ENCODE results near the gene CBLC.

The CBLC gene

GRCh38 chr19:44813070-44813840 lies 35.6 kb downstream of the CBLC start:
- no peaks in the 10 kb centered on the region for H3K36me3 ChIP-seq (ENCODE audit: insufficient read depth, low read length)
- H3K79me2 ChIP-seq (ENCODE audit: insufficient read depth, low read length) = no peaks in the 10 kb centered on the region
- H3K27ac ChIP-seq (ENCODE audit: low read length) = no peak overlapping the region
- ATAC-seq (ENCODE audit: insufficient read depth, low read depth) = no peak
- no peak overlapping the region for H3K4me3 ChIP-seq (ENCODE audit: low read depth in 1 of 2, low read length in 2 of 2)
- no peak overlapping the region for H2AFZ ChIP-seq (ENCODE audit: low read depth, low read length)
- H3K9ac ChIP-seq (ENCODE audit: low read depth, low read length) = no peak overlapping the region
- no peak for TF ChIP-seq EZH2 (IDR thresholded peaks at IDR 0.05; ENCODE audit: borderline replicate concordance, low read depth, low read length, severe bottlenecking)
- no peak for TF ChIP-seq CTCF (IDR thresholded peaks at IDR 0.05; ENCODE audit: borderline replicate concordance, extremely low read depth, low read length, poor library complexity, severe bottlenecking)
- H3K9me3 ChIP-seq (ENCODE audit: insufficient read depth, low read length, severe bottlenecking) = no peaks in the 10 kb centered on the region
- DNase-seq = no peak
- no peaks in the 10 kb centered on the region for H3K27me3 ChIP-seq (ENCODE audit: insufficient read depth, low read length, poor library complexity)
- no peaks in the 10 kb centered on the region for H4K20me1 ChIP-seq (ENCODE audit: insufficient read depth, low read length)
- H3K4me1 ChIP-seq (ENCODE audit: insufficient read depth, low read length) = no peaks in the 10 kb centered on the region
- no peak overlapping the region for H3K4me2 ChIP-seq (ENCODE audit: insufficient read depth, low read length)

DNA sequence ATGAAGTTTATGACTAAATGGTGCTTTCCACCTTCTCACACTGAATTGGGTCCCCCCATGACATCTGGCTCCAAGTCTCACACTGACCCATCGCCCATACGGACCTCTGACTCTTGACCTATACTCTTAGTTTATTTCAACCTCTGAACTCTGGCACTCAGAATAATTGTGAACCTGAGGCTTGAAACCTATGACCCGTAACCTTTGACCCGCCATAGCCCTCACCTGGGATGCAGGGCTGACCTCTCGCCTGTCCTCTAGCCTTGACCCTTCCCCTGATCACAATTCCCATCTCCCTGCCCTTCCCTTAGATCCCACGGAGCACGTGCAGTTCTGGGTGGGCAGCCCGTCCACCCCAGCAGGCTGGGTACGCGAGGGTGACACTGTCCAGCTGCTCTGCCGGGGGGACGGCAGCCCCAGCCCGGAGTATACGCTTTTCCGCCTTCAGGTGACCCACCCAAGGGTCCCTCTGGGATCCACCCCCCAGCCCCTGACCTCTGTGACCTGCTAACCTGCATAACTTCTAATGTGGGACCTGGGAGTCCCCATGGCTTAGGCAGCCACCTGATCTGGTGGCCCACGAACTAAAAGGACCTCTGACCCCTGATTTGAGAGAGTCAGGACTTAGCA lies 36.3 kb downstream of the CBLC start:
- DNase-seq (no peak), ATAC-seq (ENCODE audit: insufficient read depth, low read depth) (no peak)
- no peaks in the 10 kb centered on the region for H4K20me1 ChIP-seq (ENCODE audit: insufficient read depth, low read length)
- H3K4me1 ChIP-seq (ENCODE audit: insufficient read depth, low read length) = no peaks in the 10 kb centered on the region
- no peaks in the 10 kb centered on the region for H3K79me2 ChIP-seq (ENCODE audit: insufficient read depth, low read length)
- H3K27me3 ChIP-seq (ENCODE audit: insufficient read depth, low read length, poor library complexity) = no peaks in the 10 kb centered on the region
- no peak overlapping the region for H3K9ac ChIP-seq (ENCODE audit: low read depth, low read length)
- TF ChIP-seq CTCF (IDR thresholded peaks at IDR 0.05; ENCODE audit: borderline replicate concordance, extremely low read depth, low read length, poor library complexity, severe bottlenecking) (no peak), EZH2 (IDR thresholded peaks at IDR 0.05; ENCODE audit: borderline replicate concordance, low read depth, low read length, severe bottlenecking) (no peak)
- no peaks in the 10 kb centered on the region for H3K9me3 ChIP-seq (ENCODE audit: insufficient read depth, low read length, severe bottlenecking)
- no peak overlapping the region for H3K27ac ChIP-seq (ENCODE audit: low read length)
- no peak overlapping the region for H3K4me3 ChIP-seq (ENCODE audit: low read depth in 1 of 2, low read length in 2 of 2)
- no peak overlapping the region for H3K4me2 ChIP-seq (ENCODE audit: insufficient read depth, low read length)
- no peaks in the 10 kb centered on the region for H3K36me3 ChIP-seq (ENCODE audit: insufficient read depth, low read length)
- no peak overlapping the region for H2AFZ ChIP-seq (ENCODE audit: low read depth, low read length)

DNA sequence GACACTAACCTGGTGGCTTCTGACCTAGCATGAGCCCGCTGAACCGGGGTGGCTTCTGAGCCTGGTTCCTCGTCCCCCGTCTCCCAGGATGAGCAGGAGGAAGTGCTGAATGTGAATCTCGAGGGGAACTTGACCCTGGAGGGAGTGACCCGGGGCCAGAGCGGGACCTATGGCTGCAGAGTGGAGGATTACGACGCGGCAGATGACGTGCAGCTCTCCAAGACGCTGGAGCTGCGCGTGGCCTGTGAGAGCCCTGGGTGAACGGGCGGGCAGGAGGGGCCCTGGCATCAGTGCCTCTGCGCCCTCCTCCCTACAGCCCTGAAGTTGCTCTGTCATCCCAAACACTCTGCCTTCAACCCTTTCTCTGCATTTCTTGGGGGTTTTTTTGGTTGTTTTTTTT lies 36.8 kb downstream of the CBLC start:
- no peak overlapping the region for H3K4me3 ChIP-seq (ENCODE audit: low read depth in 1 of 2, low read length in 2 of 2)
- no peak for DNase-seq
- no peak overlapping the region for H3K4me2 ChIP-seq (ENCODE audit: insufficient read depth, low read length)
- no peaks in the 10 kb centered on the region for H3K27me3 ChIP-seq (ENCODE audit: insufficient read depth, low read length, poor library complexity)
- no peaks in the 10 kb centered on the region for H3K36me3 ChIP-seq (ENCODE audit: insufficient read depth, low read length)
- TF ChIP-seq CTCF (IDR thresholded peaks at IDR 0.05; ENCODE audit: borderline replicate concordance, extremely low read depth, low read length, poor library complexity, severe bottlenecking) = no peak
- no peak for TF ChIP-seq EZH2 (IDR thresholded peaks at IDR 0.05; ENCODE audit: borderline replicate concordance, low read depth, low read length, severe bottlenecking)
- H3K27ac ChIP-seq (ENCODE audit: low read length) = no peak overlapping the region
- H3K9me3 ChIP-seq (ENCODE audit: insufficient read depth, low read length, severe bottlenecking) = no peaks in the 10 kb centered on the region
- H3K4me1 ChIP-seq (ENCODE audit: insufficient read depth, low read length) = no peaks in the 10 kb centered on the region
- H3K79me2 ChIP-seq (ENCODE audit: insufficient read depth, low read length) = no peaks in the 10 kb centered on the region
- H3K9ac ChIP-seq (ENCODE audit: low read depth, low read length) = no peak overlapping the region
- no peaks in the 10 kb centered on the region for H4K20me1 ChIP-seq (ENCODE audit: insufficient read depth, low read length)
- H2AFZ ChIP-seq (ENCODE audit: low read depth, low read length) = no peak overlapping the region
- no peak for ATAC-seq (ENCODE audit: insufficient read depth, low read depth)

All from DND-41 (cell line).